ENCODE data around the gene ESPNL. TPM values are rescaled to one million over a fixed set of nuclear protein-coding genes. Genes with fewer than 3 reads are reported as not detected.

The ESPNL gene
- total RNA-seq, 2 experiments from 2014 or later, result 0.11 to 0.27 TPM

- H3K4me3 Mint-ChIP-seq, result no peak overlapping the region
- TF ChIP-seq, protein P1, sequence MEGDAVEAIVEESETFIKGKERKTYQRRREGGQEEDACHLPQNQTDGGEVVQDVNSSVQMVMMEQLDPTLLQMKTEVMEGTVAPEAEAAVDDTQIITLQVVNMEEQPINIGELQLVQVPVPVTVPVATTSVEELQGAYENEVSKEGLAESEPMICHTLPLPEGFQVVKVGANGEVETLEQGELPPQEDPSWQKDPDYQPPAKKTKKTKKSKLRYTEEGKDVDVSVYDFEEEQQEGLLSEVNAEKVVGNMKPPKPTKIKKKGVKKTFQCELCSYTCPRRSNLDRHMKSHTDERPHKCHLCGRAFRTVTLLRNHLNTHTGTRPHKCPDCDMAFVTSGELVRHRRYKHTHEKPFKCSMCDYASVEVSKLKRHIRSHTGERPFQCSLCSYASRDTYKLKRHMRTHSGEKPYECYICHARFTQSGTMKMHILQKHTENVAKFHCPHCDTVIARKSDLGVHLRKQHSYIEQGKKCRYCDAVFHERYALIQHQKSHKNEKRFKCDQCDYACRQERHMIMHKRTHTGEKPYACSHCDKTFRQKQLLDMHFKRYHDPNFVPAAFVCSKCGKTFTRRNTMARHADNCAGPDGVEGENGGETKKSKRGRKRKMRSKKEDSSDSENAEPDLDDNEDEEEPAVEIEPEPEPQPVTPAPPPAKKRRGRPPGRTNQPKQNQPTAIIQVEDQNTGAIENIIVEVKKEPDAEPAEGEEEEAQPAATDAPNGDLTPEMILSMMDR (IDR thresholded peaks at IDR 0.05), result no peak
- intact Hi-C loops (cut with micrococcal nuclease), result no loop called here
- peaks cover 3% of the 10 kb centered on the region for H3K36me3 Mint-ChIP-seq (ENCODE audit: low read depth)
- peaks cover 2% of the 10 kb centered on the region for H3K4me1 Mint-ChIP-seq (ENCODE audit: low read depth)
- POLR2A ChIA-PET, result interaction anchor here (0.6 to 1.7 kb wide), 3 partner anchors 11 to 25 kb away, joined by 3 to 4 read pairs (median 3); no protein-coding TSS in a partner anchor
- no peaks in the 10 kb centered on the region for H3K9me3 Mint-ChIP-seq
- DNase-seq, result no peak
- ATAC-seq, result peak; percentile 22
- H3K27me3 Mint-ChIP-seq, result no peaks in the 10 kb centered on the region
- no peak overlapping the region for H3K27ac Mint-ChIP-seq
- CTCF ChIA-PET, result no interaction called here
These were observed 1.9 kb upstream of the ESPNL start for GRCh38 chr2:238097988-238098871.

- H3K9me3 Mint-ChIP-seq, result no peaks in the 10 kb centered on the region
- TF ChIP-seq, protein P1 (IDR thresholded peaks at IDR 0.05), result no peak
- H3K27ac Mint-ChIP-seq, result no peak overlapping the region
- peaks cover 2% of the 10 kb centered on the region for H3K4me1 Mint-ChIP-seq (ENCODE audit: low read depth)
- ATAC-seq, result no peak
- DNase-seq, result no peak
- H3K36me3 Mint-ChIP-seq (ENCODE audit: low read depth), result peaks cover 3% of the 10 kb centered on the region
- ChIA-PET CTCF (no interaction called here), POLR2A (interaction anchor here (0.6 to 1.7 kb wide), 3 partner anchors 8 to 25 kb away, joined by 3 to 4 read pairs (median 4); no protein-coding TSS in a partner anchor)
- no peak overlapping the region for H3K4me3 Mint-ChIP-seq
- no peaks in the 10 kb centered on the region for H3K27me3 Mint-ChIP-seq
- intact Hi-C loops (cut with micrococcal nuclease), result no loop called here
These were observed 1.0 kb upstream of the ESPNL start for GRCh38 chr2:238098901-238099713.

GRCh38 chr2:238099714-238100048, 459 bp upstream of the ESPNL start:
- DNase-seq, result no peak
- POLR2A ChIA-PET, result interaction anchor here (1.4 to 1.7 kb wide), 2 partner anchors 8 to 9 kb away, joined by 4 read pairs; no protein-coding TSS in a partner anchor
- H3K4me3 Mint-ChIP-seq, result no peak overlapping the region
- H3K27ac Mint-ChIP-seq, result no peak overlapping the region
- intact Hi-C loops (cut with micrococcal nuclease), result no loop called here
- no peaks in the 10 kb centered on the region for H3K9me3 Mint-ChIP-seq
- TF ChIP-seq, protein P1 (IDR thresholded peaks at IDR 0.05), result no peak
- peaks cover 2% of the 10 kb centered on the region for H3K4me1 Mint-ChIP-seq (ENCODE audit: low read depth)
- H3K27me3 Mint-ChIP-seq, result no peaks in the 10 kb centered on the region
- ATAC-seq, result no peak
- H3K36me3 Mint-ChIP-seq (ENCODE audit: low read depth), result peaks cover 3% of the 10 kb centered on the region
- CTCF ChIA-PET, result interaction anchor here (0.9 kb wide), 1 partner anchor 19 kb away, joined by 3 read pairs; no protein-coding TSS in a partner anchor

DNA sequence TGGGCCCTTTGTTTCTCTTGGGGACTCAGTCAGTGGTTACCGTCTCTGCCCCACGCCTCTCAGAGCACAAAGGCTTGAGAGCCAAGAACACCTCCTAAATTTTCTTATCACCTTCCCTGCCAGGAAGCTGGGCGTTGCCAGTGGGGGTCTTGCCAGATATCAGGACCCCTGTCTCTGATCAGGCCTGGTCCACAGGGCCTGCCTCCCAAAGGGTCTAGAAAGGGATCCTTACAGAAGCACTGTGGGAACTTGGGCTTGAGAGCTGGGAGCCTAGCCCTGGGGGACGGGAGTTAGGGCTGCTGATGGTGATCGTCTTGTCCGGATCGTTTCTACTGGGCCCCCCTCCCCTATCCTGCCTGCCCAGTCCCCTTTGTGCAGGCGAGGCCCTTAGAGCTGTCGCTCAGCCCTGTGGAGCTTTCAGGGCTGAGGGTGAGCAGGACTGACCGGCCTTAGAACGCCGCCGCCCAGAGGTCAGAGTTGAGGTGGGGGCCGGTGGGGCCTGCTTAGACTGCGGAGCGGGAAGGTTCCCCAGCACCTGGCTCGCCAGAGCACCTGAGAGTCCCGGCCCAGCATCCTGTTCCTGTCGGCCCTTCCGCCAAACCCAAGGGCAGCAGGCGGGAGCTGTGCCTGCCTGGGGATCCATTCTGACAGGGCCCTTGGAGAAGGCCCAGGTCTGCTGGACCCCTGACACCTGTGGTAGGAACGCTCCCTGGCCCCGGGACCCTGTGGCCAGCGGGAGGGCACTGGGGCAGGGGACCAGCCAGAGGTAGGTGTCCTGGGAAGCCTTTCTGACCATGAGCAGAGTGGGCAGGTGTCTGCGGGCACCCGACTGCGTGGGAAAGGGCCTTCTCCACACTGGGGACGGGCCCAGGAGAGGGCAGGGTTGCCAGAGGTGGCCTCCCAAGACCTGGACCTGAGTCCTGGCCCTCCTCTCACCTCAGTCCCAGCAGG, 956 bp downstream of the ESPNL start:
- Mint-ChIP-seq H3K36me3 (ENCODE audit: low read depth) (peaks cover 3% of the 10 kb centered on the region), H3K9me3 (no peaks in the 10 kb centered on the region), H3K4me1 (ENCODE audit: low read depth) (peaks cover 2% of the 10 kb centered on the region), H3K27ac (no peak overlapping the region), H3K4me3 (no peak overlapping the region), H3K27me3 (no peaks in the 10 kb centered on the region)
- ChIA-PET POLR2A (interaction anchor here (1.0 kb wide), 1 partner anchor 14 kb away, joined by 4 read pairs; no protein-coding TSS in a partner anchor), CTCF (no interaction called here)
- no peak for ATAC-seq
- no peak for DNase-seq
- intact Hi-C loops (cut with micrococcal nuclease), result no loop called here
- TF ChIP-seq, protein P1 (IDR thresholded peaks at IDR 0.05), result no peak
